ENCODE measurements around the gene NR1H3.
"Not testable (repeated sequence)": the region's sequence is repeated elsewhere in the genome, so short reads cannot be mapped to it uniquely, and the experiment has no call there.

Gene NR1H3

GRCh38 chr11:47257517-47258316, at the start of gene NR1H3:
Gene NR1H3 (plus strand): TSS chr11:47257996. CDS start chr11:47259217, 1,221 bp downstream.
- DNase-seq, result no peak

- DNase-seq, result not testable (repeated sequence)
These were observed 49.7 kb upstream of the NR1H3 start for GRCh38 chr11:47208008-47208552.

- no peak for DNase-seq
These were observed 49.2 kb upstream of the NR1H3 start for GRCh38 chr11:47208628-47209027.

GRCh38 chr11:47212938-47213337, 44.9 kb upstream of the NR1H3 start:
- no peak for DNase-seq

GRCh38 chr11:47213950-47214565, 43.7 kb upstream of the NR1H3 start:
- peak; percentile 80 to 83 for DNase-seq

GRCh38 chr11:47215366-47215910, 42.4 kb upstream of the NR1H3 start:
- no peak for DNase-seq

GRCh38 chr11:47216121-47216798, 41.5 kb upstream of the NR1H3 start:
- peak; percentile 72 to 78 for DNase-seq

- no peak for DNase-seq
These were observed 37.4 kb upstream of the NR1H3 start for GRCh38 chr11:47220401-47220821.

GRCh38 chr11:47222696-47223095, 35.1 kb upstream of the NR1H3 start:
- DNase-seq, result no peak

GRCh38 chr11:47225552-47226400, 32.0 kb upstream of the NR1H3 start:
- no peak for DNase-seq

GRCh38 chr11:47229161-47229560, 28.6 kb upstream of the NR1H3 start:
- DNase-seq, result no peak

- no peak for DNase-seq
These were observed 24.7 kb upstream of the NR1H3 start for GRCh38 chr11:47233051-47233450.

GRCh38 chr11:47233989-47234668, 23.7 kb upstream of the NR1H3 start:
- DNase-seq, result no peak

GRCh38 chr11:47234669-47235100, 23.1 kb upstream of the NR1H3 start:
- DNase-seq, result peak; percentile 51

- DNase-seq, result no peak
These were observed 22.6 kb upstream of the NR1H3 start for GRCh38 chr11:47235163-47235562.

GRCh38 chr11:47236482-47236881, 21.3 kb upstream of the NR1H3 start:
- DNase-seq, result no peak

- no peak for DNase-seq
These were observed 17.9 kb upstream of the NR1H3 start for GRCh38 chr11:47239852-47240251.

GRCh38 chr11:47241841-47242301, 15.9 kb upstream of the NR1H3 start:
- no peak for DNase-seq

- no peak for DNase-seq
These were observed 15.1 kb upstream of the NR1H3 start for GRCh38 chr11:47242596-47243192.

GRCh38 chr11:47243454-47243853, 14.3 kb upstream of the NR1H3 start:
- DNase-seq, result no peak

Measured in activated CD4-positive, alpha-beta T cell treated with anti-CD3 and anti-CD28 coated beads for 4 hours (primary cell).